Activated CD4-positive, alpha-beta T cell treated with anti-CD3 and anti-CD28 coated beads, Interleukin-2, amount 10 ng/mL, durations not matched to agents 24 days and 14 days (primary cell): Measurements from ENCODE around the gene CRIM1. TPM values are rescaled to one million over a fixed set of nuclear protein-coding genes. Genes with fewer than 3 reads are reported as not detected.

Experiments used
- total RNA-seq: library from RNA; stranded (reverse); gene quantifications from 2 replicates; pipeline ENCODE4 v1.2.3, GENCODE V29; 2022

The CRIM1 gene
- total RNA-seq, 1 donor from 2014 or later: 19.0 TPM

Other genes starting within 250 kb of the CRIM1 start
- 13.5 and 17.5 TPM in 2 replicates for gene FEZ2, start 242.4 kb downstream of the CRIM1 start, total RNA-seq